ENCODE measurements around the gene RAB18.

- TF ChIP-seq CTCF (IDR thresholded peaks at IDR 0.05) (no peak), EP300 (IDR thresholded peaks at IDR 0.05) (no peak), POLR2AphosphoS5 (IDR thresholded peaks at IDR 0.05) (no peak), POLR2A (IDR thresholded peaks at IDR 0.05) (no peak)
These were observed 10.1 kb downstream of the RAB18 start for GRCh38 chr10:27514243-27514642.
